GF-D8 (cell line): ENCODE results near the gene RAB33A.

Source experiments
- DNase-seq: peaks from one replicate; lab custom pipeline; 2025; lab: John Stamatoyannopoulos, UW

RAB33A gene

DNA sequence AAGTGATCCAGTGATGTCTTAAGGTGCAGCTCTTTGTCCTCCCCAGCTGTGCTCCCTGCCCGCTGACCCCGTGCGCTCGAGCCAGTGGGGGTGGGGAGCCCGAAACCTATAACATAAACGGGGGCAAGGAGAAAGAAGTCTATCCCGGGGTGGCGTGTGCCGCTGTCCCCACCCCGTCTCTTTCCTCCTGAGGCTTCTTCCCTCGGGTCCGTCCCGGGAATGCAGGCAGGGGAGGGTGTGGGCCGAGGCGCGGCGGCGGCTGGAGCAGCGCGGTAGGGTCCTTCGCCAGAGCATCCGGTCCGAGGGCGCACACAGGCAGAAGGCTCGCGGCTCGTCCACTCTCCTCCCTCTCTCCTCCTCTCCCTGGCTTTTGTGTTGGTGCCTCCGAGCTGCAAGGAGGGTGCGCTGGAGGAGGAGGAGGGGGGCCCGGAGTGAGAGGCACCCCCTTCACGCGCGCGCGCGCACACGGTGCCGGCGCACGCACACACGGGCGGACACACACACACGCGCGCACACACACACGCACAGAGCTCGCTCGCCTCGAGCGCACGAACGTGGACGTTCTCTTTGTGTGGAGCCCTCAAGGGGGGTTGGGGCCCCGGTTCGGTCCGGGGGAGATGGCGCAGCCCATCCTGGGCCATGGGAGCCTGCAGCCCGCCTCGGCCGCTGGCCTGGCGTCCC lies at the start of gene RAB33A:
Gene RAB33A, plus strand, starts transcription at position 517 of the 681 bp plus-strand sequence. Its CDS starts 101 bp downstream, at position 618.
- DNase-seq, result no peak

GRCh38 chrX:130124577-130124976 lies 47.2 kb upstream of the RAB33A start:
- no peak for DNase-seq

GRCh38 chrX:130125091-130125874 lies 46.5 kb upstream of the RAB33A start:
- no peak for DNase-seq

- no peak for DNase-seq
These were observed 40.8 kb upstream of the RAB33A start for GRCh38 chrX:130130990-130131389.

DNA sequence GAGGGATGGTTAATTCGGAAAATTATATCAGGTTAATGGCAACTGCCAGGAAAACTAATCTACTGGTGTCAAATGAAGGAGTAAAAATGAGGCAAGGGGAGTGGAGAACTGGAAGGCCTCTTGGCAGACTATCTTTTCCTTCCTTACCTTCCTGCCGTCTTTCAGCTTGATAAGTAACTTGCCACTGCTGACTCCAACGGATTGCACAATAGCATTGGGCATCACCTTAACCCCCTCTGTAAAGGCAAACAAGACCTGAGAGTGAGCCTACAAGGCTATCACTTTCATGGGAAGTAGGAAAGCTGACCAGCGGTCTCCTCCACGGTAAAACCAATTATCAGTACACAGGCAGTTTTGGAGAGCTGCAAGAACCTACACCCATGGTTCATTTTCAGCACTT lies 35.3 kb upstream of the RAB33A start:
- no peak for DNase-seq

DNA sequence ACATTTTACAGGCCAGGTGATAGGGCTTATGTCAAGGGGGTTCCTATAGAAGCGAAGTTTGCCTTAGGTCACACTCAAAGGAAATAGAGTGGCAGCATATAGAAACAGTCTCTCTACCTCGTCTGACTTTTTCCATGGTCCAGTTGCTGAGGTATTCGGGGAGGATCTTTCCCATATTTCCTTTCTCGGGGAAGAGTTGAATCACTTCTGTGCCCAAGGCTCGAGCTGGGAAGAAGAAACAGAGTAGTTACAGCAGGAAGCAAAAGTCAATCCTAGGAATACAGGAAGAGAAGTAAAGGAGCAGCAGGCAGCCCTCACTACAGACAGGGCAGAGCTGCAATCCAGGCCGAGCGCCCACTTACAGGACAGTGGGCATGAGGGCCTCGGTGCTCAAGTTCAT lies 34.8 kb upstream of the RAB33A start:
- no peak for DNase-seq

DNA sequence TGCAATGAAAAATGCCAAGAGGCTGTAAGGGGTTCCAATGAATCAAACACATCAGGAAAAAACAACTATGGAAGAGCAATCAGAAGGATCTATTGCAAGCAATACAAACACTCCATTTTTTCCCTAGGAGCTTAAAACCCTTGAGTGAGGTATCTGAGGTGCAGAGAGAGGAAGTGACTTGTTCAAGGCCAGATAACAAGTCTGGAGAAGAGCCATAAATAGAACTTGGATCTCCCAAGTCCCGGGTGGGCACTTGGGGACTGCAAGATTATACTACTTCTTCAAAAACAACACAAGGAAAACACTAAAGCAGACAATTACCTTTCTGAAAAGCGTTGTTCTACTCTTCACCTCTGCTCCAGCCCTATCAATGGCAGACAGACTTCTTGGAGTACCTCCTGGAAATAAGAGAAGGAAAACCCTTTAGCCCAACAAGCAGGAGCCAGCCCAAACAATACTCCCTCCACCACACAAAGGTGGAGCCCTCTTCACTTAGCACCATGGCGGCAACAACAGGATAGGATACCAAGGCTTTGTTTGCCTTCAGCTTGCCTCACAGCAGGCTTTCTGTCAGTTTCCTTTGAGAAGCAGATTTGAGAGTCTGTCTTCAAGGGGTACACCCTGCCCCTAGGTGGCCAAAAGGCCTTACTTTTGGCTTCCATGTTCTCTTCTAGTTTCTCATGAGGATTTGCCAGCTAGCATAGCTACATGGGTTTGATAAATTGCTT lies 32.1 kb upstream of the RAB33A start:
- DNase-seq, result no peak

GRCh38 chrX:130144509-130144908 lies 27.3 kb upstream of the RAB33A start:
- DNase-seq, result no peak

DNA sequence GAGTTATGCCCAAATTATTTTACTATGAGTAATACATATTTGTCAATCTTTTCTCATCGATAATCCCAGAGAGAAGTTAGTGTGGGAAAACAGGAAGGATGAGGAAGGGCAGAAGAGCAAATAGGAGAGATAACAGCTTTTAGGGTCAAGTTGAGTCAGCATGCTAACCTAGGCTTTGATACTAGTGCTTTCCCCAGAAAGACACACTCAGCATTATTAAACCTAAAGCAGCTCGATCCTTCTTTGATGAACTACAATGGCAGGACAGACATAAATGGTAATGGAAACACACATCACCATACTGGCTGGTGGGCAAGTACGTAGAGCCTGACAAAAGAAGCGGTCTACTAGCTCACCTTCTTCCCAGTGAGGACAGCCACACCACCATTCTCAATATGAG lies 26.6 kb upstream of the RAB33A start:
- no peak for DNase-seq

GRCh38 chrX:130147631-130148030 lies 24.1 kb upstream of the RAB33A start:
- no peak for DNase-seq

DNA sequence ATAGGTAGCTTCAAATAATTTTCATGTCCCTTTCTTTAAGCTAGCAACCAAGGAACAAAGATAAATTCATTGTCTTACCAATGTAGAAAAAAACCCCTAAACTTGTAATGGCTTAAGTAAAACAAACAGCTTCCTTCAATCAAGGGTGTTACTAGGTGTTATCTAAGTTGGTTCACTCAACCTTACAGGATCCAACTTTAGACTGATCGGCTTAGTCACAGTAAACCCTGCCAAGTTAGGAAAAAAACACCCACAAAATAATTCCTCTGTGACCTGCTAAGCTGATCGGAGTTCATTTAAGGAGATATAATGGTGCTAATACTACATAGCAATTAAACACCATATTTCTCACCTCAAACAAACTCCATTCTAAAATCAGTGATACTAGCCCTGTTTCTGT lies 16.2 kb upstream of the RAB33A start:
- no peak for DNase-seq

GRCh38 chrX:130158311-130158710 lies 13.5 kb upstream of the RAB33A start:
- no peak for DNase-seq

DNA sequence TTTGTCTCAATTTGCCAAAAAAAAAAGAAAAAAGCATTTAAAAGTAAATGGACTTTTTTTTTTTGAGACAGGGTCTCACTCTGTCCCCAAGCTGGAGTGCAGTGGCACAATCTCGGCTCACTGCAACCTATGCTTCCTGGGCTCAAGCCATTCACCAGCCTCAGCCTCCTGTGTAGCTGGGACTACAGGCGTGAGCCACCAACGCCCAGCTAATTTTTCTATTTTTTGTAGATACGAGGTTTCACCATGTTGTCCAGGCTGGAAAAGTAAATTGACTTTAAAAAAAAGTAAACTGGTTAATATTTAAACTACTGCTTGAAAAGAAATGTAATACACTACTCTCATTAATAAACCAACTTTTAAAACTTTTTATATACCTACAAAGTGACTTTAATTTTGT lies 12.0 kb upstream of the RAB33A start:
- no peak for DNase-seq

DNA sequence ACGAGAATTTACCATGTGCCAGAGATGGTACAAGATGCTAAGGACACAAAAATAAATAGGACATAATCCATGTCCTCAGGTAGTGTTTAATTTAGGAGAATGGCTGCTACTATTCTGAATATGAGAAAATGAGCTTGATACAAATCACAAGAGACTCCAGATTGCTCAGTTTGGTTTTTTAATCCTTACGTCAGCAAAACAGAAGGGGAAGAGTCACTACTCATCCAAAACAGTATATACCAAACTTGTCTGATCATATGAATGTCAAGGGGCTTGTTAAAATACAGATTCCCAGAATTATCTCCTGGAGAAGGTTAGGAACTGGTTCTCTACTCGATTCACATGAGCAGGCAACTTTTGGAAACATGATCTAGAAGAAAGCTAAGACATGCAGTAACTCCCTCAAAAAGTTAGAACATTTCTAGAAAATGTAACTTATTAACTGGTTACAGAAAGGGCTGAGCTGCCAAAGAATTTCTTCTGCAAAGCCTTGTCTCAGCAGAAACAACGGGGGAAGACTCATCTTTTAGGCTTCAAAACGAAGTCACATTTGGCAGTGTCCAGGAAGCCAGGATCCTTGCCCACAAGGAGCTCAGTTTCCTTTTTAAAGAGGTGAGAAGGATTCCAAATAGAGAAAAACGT lies 9.5 kb upstream of the RAB33A start:
- no peak for DNase-seq

GRCh38 chrX:130163398-130163797 lies 8.4 kb upstream of the RAB33A start:
- no peak for DNase-seq

DNA sequence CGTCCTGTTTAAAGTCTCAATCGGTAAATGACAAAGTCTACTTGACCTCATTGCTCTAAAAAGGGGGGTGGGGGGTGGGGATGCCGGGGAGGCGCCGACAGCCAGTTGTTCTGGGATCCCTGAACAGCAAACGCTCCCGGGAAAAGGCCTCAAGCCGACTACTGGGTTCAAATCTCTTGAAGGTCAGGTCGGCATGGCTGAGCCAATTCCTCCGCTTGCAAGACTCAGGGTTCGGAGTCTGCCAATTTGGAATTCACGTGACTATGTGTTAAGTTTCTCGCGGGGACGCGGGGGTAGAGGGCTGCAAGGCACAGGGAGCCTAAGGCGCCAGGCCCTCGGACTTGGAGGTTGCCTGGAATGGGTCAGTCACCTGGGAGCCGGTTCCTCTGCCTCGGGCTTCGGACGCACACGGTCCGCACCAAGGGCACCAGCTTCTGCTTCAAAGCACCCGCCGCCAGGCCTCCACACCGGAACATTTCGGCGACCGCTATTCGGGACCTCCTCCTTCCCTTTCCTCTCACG lies 6.5 kb upstream of the RAB33A start:
- no peak for DNase-seq

DNA sequence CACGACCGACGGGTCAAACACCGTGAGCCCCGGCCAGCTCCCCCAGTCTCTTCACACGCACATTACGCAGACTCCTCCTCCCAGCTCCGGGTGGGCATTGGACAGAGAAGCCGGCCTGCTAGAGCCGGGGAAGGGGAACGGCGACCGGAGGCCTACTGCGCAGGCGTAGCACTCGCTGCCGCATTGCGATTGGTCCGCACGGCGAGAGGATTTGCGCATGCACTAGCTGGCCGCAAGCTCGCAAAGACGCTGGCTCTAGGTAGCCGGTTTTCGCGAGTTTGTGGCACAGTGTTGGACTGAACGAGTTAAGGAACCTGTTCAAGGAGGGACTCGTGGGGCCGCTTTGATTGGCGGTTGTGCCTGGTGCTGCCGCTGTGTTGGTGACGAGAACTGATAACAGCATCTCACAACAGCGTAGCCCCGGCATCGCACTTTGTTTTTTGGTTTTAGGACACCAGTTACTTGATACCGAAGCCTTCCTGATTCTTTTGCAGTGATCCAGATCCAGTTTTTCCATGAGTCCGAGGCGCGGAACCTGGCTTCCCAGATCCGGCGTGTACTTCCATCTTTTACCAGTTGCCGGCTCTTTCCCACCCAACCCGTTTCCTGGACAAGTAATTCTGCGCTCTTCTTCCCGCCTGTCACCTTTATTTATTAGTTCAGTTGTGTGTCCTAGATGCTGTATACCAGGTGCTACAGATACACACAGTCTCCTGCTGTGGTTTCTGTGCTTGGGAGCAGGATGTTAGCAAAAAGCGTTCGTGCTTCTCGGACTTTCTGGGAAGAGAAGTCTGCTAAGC lies 5.9 kb upstream of the RAB33A start, which contains the start of gene AIFM1:
Gene AIFM1, minus strand, starts transcription at position 139 of the 800 bp plus-strand sequence. CDS start 185 bp downstream, outside the sequence.
- DNase-seq, result peak; percentile 87

DNA sequence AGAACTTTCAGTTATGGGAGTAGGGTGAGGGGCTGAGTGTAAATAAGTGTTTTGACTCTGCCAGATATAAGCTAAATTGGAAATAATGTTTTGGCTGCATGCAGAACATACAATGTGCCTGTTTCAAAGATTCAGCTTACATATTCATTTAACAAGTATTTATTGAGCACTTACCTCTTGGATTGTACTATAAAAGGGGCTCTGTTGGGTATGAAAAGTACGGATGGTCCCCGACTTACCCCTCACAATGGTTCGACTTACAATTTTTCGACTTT lies 5.3 kb upstream of the RAB33A start:
- DNase-seq, result no peak

- no peak for DNase-seq
These were observed 4.7 kb upstream of the RAB33A start for GRCh38 chrX:130167040-130167439.

- peak; percentile 51 for DNase-seq
These were observed 863 bp upstream of the RAB33A start for GRCh38 chrX:130170752-130171445.
